ENCODE measurements around the gene DNAJC5.

GRCh38 chr20:63945921-63946920 lies 51.3 kb downstream of the DNAJC5 start:
- TF ChIP-seq CTCF (IDR thresholded peaks at IDR 0.05): no peak
- TF ChIP-seq TCF7L2 (IDR thresholded peaks at IDR 0.05; ENCODE audit: low read depth, low read length): no peak

Measured in Panc1 (cell line).